IPS DF 19.7 (cell line): ENCODE data around the gene DAPK2.
"Not testable (repeated sequence)": the region's sequence is repeated elsewhere in the genome, so short reads cannot be mapped to it uniquely, and the experiment has no call there.

Experiments used
- DNase-seq: peaks from one replicate; pipeline ENCODE4 v3.0.0-alpha.2; 2013; ENCODE audit warnings: low read depth, low spot score

DAPK2 gene

GRCh38 chr15:64046421-64047153 lies at the start of gene DAPK2:
Gene DAPK2 (minus strand): TSS chr15:64046485. CDS start chr15:64040261, 6,224 bp downstream.
- DNase-seq = no peak

- DNase-seq = no peak
These were observed 49.1 kb upstream of the DAPK2 start for GRCh38 chr15:64095431-64095794.

- peak; percentile 98 for DNase-seq
These were observed 47.5 kb upstream of the DAPK2 start, which contains the start of gene CIAO2A for GRCh38 chr15:64093627-64094417. Gene CIAO2A (minus strand): TSS chr15:64093838. CDS start chr15:64093768, 70 bp downstream.

GRCh38 chr15:64092864-64093626 lies 46.8 kb upstream of the DAPK2 start:
- DNase-seq = no peak

GRCh38 chr15:64092075-64092820 lies 46.0 kb upstream of the DAPK2 start:
- no peak for DNase-seq

- no peak for DNase-seq
These were observed 44.2 kb upstream of the DAPK2 start for GRCh38 chr15:64090527-64090926.

- no peak for DNase-seq
These were observed 43.4 kb upstream of the DAPK2 start for GRCh38 chr15:64089543-64090280.

GRCh38 chr15:64082757-64083156 lies 36.5 kb upstream of the DAPK2 start:
- no peak for DNase-seq

GRCh38 chr15:64073496-64073895 lies 27.2 kb upstream of the DAPK2 start:
- not testable (repeated sequence) for DNase-seq

- DNase-seq = no peak
These were observed 26.5 kb upstream of the DAPK2 start for GRCh38 chr15:64072812-64073211.

- DNase-seq = no peak
These were observed 25.9 kb upstream of the DAPK2 start for GRCh38 chr15:64071931-64072765.

GRCh38 chr15:64070965-64071851 lies 24.9 kb upstream of the DAPK2 start:
- DNase-seq = no peak

- DNase-seq = no peak
These were observed 23.8 kb upstream of the DAPK2 start for GRCh38 chr15:64070106-64070505.

- DNase-seq = no peak
These were observed 21.8 kb upstream of the DAPK2 start for GRCh38 chr15:64068133-64068532.

- DNase-seq = peak; percentile 40
These were observed 21.3 kb upstream of the DAPK2 start for GRCh38 chr15:64067564-64068030.

- DNase-seq = no peak
These were observed 20.2 kb upstream of the DAPK2 start for GRCh38 chr15:64066451-64066850.

GRCh38 chr15:64060716-64061115 lies 14.4 kb upstream of the DAPK2 start:
- no peak for DNase-seq

GRCh38 chr15:64059104-64059503 lies 12.8 kb upstream of the DAPK2 start:
- DNase-seq = not testable (repeated sequence)

- no peak for DNase-seq
These were observed 12.0 kb upstream of the DAPK2 start for GRCh38 chr15:64058279-64058678.
